ENCODE measurements around the gene TBC1D30.
A peak's percentile ranks its signal among the peaks of the same experiment; 100 is the strongest.
"Not testable (repeated sequence)": the region's sequence is repeated elsewhere in the genome, so short reads cannot be mapped to it uniquely, and the experiment has no call there.

The TBC1D30 gene

GRCh38 chr12:64824500-64825142 lies at the start of gene TBC1D30:
Gene TBC1D30 (plus strand): TSS chr12:64824647. CDS start chr12:64824880, 233 bp downstream.
- DNase-seq: peak; percentile 43 to 65

GRCh38 chr12:64775147-64775736 lies 49.2 kb upstream of the TBC1D30 start:
- not testable (repeated sequence) for DNase-seq

GRCh38 chr12:64779354-64779974 lies 45.0 kb upstream of the TBC1D30 start:
- no peak for DNase-seq

GRCh38 chr12:64780132-64780530 lies 44.3 kb upstream of the TBC1D30 start:
- DNase-seq: peak in 1 of 2 experiments; percentile 64

- DNase-seq: peak; percentile 35 to 55
Measured at GRCh38 chr12:64780531-64781279, 43.7 kb upstream of the TBC1D30 start.

- DNase-seq: peak; percentile 38 to 39
Measured at GRCh38 chr12:64781280-64782190, 42.9 kb upstream of the TBC1D30 start.

- no peak for DNase-seq
Measured at GRCh38 chr12:64782191-64782876, 42.1 kb upstream of the TBC1D30 start.

- DNase-seq: no peak
Measured at GRCh38 chr12:64785838-64786237, 38.6 kb upstream of the TBC1D30 start.

- DNase-seq: no peak
Measured at GRCh38 chr12:64790166-64790565, 34.3 kb upstream of the TBC1D30 start.

GRCh38 chr12:64791036-64791435 lies 33.4 kb upstream of the TBC1D30 start:
- DNase-seq: no peak

GRCh38 chr12:64792128-64792527 lies 32.3 kb upstream of the TBC1D30 start:
- DNase-seq: no peak

GRCh38 chr12:64793610-64794009 lies 30.8 kb upstream of the TBC1D30 start:
- DNase-seq: no peak

GRCh38 chr12:64794305-64794704 lies 30.1 kb upstream of the TBC1D30 start:
- DNase-seq: no peak

GRCh38 chr12:64796205-64796845 lies 28.1 kb upstream of the TBC1D30 start:
- DNase-seq: peak; percentile 4 to 78

GRCh38 chr12:64797156-64797555 lies 27.3 kb upstream of the TBC1D30 start:
- DNase-seq: no peak

GRCh38 chr12:64798165-64798564 lies 26.3 kb upstream of the TBC1D30 start:
- no peak for DNase-seq

GRCh38 chr12:64800640-64801039 lies 23.8 kb upstream of the TBC1D30 start:
- DNase-seq: no peak

GRCh38 chr12:64801381-64801780 lies 23.1 kb upstream of the TBC1D30 start:
- no peak for DNase-seq

- peak in 1 of 2 experiments; percentile 36 for DNase-seq
Measured at GRCh38 chr12:64802180-64802775, 22.2 kb upstream of the TBC1D30 start.

- DNase-seq: no peak
Measured at GRCh38 chr12:64806173-64806572, 18.3 kb upstream of the TBC1D30 start.
